GM18867 (cell line): ENCODE measurements around the gene TBC1D16.

Source experiments
- ATAC-seq: cut with Tn5 transposase; IDR thresholded peaks from one replicate; pipeline ENCODE4 v1.9.1; 2021; ENCODE audit warnings: mild to moderate bottlenecking, moderate library complexity; ENCODE audit not compliant: unreplicated experiment

Gene TBC1D16

GRCh38 chr17:79942591-79943346 lies 92.9 kb downstream of the TBC1D16 start:
- no peak for ATAC-seq

- ATAC-seq: no peak
Measured at GRCh38 chr17:79942011-79942405, 93.7 kb downstream of the TBC1D16 start.

- ATAC-seq: no peak
Measured at GRCh38 chr17:79941088-79942010, 94.3 kb downstream of the TBC1D16 start.

- ATAC-seq: no peak
Measured at GRCh38 chr17:79940459-79941087, 95.1 kb downstream of the TBC1D16 start.

GRCh38 chr17:79939755-79940458 lies 95.8 kb downstream of the TBC1D16 start:
- ATAC-seq: no peak

- no peak for ATAC-seq
Measured at GRCh38 chr17:79939094-79939435, 96.6 kb downstream of the TBC1D16 start.

GRCh38 chr17:79938336-79939093 lies 97.2 kb downstream of the TBC1D16 start:
- ATAC-seq: no peak

- ATAC-seq: no peak
Measured at GRCh38 chr17:79937391-79938335, 98.0 kb downstream of the TBC1D16 start.

- no peak for ATAC-seq
Measured at GRCh38 chr17:79936641-79937381, 98.9 kb downstream of the TBC1D16 start.

GRCh38 chr17:79936050-79936449 lies 99.6 kb downstream of the TBC1D16 start:
- no peak for ATAC-seq

- ATAC-seq: no peak
Measured at GRCh38 chr17:79935197-79935885, 100.3 kb downstream of the TBC1D16 start.

GRCh38 chr17:79934653-79934970 lies 101.1 kb downstream of the TBC1D16 start:
- ATAC-seq: no peak

- ATAC-seq: no peak
Measured at GRCh38 chr17:79933863-79934652, 101.6 kb downstream of the TBC1D16 start.

- no peak for ATAC-seq
Measured at GRCh38 chr17:79932451-79933306, 103.0 kb downstream of the TBC1D16 start.

- ATAC-seq: no peak
Measured at GRCh38 chr17:79931817-79932309, 103.8 kb downstream of the TBC1D16 start.
